ENCODE measurements around the gene CNDP2.

- no peak for TF ChIP-seq POLR2A (IDR thresholded peaks at IDR 0.05; ENCODE audit: low read depth)
- no peak for TF ChIP-seq CTCF (IDR thresholded peaks at IDR 0.05)
Measured at GRCh38 chr18:74528478-74528877, 32.3 kb downstream of the CNDP2 start.
